PC-3 (cell line): ENCODE results near the gene MYL10. TPM values are rescaled to one million over a fixed set of nuclear protein-coding genes. Genes with fewer than 3 reads are reported as not detected.

Experiments used
- ATAC-seq: fragments of 200-7000 bp; cut with Tn5 transposase; 2 replicates; pipeline ENCODE4 v1.9.1; 2020; ENCODE audit warnings: mild to moderate bottlenecking, moderate library complexity
- BruUV-seq: library from RNA; stranded (reverse); fragments of 400-500 nt; replicated peaks from 2 replicates; lab custom pipeline; 2021; lab: Mats Ljungman, UMichigan
- CTCF ChIA-PET: fragments of 300-600 bp; sonication (Branson Sonifier 250); formaldehyde crosslinking; loops from one replicate; lab custom pipeline; 2022; ENCODE audit warnings: antibody characterized with exemption; lab: Charles Lee
- POLR2A ChIA-PET: fragments of 300-600 bp; sonication (Branson Sonifier 250); formaldehyde crosslinking; loops from one replicate; lab custom pipeline; 2022; ENCODE audit warnings: antibody characterized with exemption; ENCODE audit not compliant: unreplicated experiment; lab: Charles Lee
- DNase-seq: peaks from one replicate; pipeline ENCODE4 v3.0.0-alpha.2; 2015
- H2AFZ ChIP-seq: fragments of 300-600 bp; sonication (generic); 2 replicates; pipeline ENCODE4 v1.6.0; 2016; ENCODE audit warnings: antibody characterized with exemption, low read length
- H3F3A ChIP-seq: fragments of 300-600 bp; sonication (generic); one replicate; pipeline ENCODE4 v1.6.0; 2017; ENCODE audit warnings: antibody characterized with exemption, low read length, control low read depth, mild to moderate bottlenecking; ENCODE audit not compliant: unreplicated experiment
- H3K27ac ChIP-seq: fragments of 300-600 bp; sonication (generic); 2 replicates; pipeline ENCODE4 v1.5.1; 2016; ENCODE audit warnings: mild to moderate bottlenecking, low read length
- H3K27me3 ChIP-seq: fragments of 300-600 bp; sonication (generic); 2 replicates; pipeline ENCODE4 v1.6.1; 2016; ENCODE audit warnings: low read length, mixed read lengths
- H3K36me3 ChIP-seq: fragments of 300-600 bp; sonication (generic); 2 replicates; pipeline ENCODE4 v1.6.1; 2016; ENCODE audit warnings: low read depth, mixed run types, low read length, mixed read lengths
- H3K4me1 ChIP-seq: fragments of 300-600 bp; sonication (generic); 2 replicates; pipeline ENCODE4 v1.5.1; 2016; ENCODE audit warnings: low read length; ENCODE audit not compliant: insufficient read depth
- H3K4me2 ChIP-seq: fragments of 300-600 bp; sonication (generic); 2 replicates; pipeline ENCODE4 v1.6.0; 2016; ENCODE audit warnings: low read length
- H3K4me3 ChIP-seq: fragments of 300-600 bp; sonication (generic); 2 replicates; pipeline ENCODE4 v1.5.1; 2016; ENCODE audit warnings: mild to moderate bottlenecking, low read length, mixed read lengths
- H3K79me2 ChIP-seq: fragments of 300-600 bp; sonication (generic); 2 replicates; pipeline ENCODE4 v1.6.1; 2017; ENCODE audit warnings: low read length, mixed read lengths
- H3K9ac ChIP-seq: fragments of 300-600 bp; sonication (generic); 2 replicates; pipeline ENCODE4 v1.6.0; 2016; ENCODE audit warnings: mild to moderate bottlenecking, low read length
- H3K9me2 ChIP-seq: fragments of 300-600 bp; sonication (generic); replicated peaks from 2 replicates; pipeline ENCODE4 v1.6.1; 2016; ENCODE audit warnings: mixed run types, low read length, mixed read lengths
- H3K9me3 ChIP-seq: fragments of 300-600 bp; sonication (generic); 2 replicates; pipeline ENCODE4 v1.6.1; 2016; ENCODE audit warnings: low read length, mixed read lengths
- H4K20me1 ChIP-seq: fragments of 300-600 bp; sonication (generic); 2 replicates; pipeline ENCODE4 v1.6.1; 2016; ENCODE audit warnings: low read length, mixed read lengths
- CTCF ChIP-seq: fragments of 300-600 bp; sonication (generic); conservative IDR thresholded peaks from 2 replicates; pipeline ENCODE4 v1.5.1; 2017; ENCODE audit warnings: antibody characterized with exemption, low read depth, mild to moderate bottlenecking, low read length
- EZH2 ChIP-seq: fragments of 300-600 bp; sonication (generic); IDR thresholded peaks from one replicate; pipeline ENCODE4 v1.6.1; 2017; ENCODE audit warnings: antibody characterized with exemption, mild to moderate bottlenecking, low read length; ENCODE audit not compliant: unreplicated experiment
- EZH2phosphoT487 ChIP-seq: fragments of 300-600 bp; sonication (generic); IDR thresholded peaks from 2 replicates; pipeline ENCODE4 v1.6.1; 2018; ENCODE audit warnings: mild to moderate bottlenecking, antibody characterized with exemption, low read length, borderline replicate concordance
- intact Hi-C: fragments of 100-400 bp; cut with micrococcal nuclease; formaldehyde crosslinking; loops from 2 replicates; pipeline ENCODE4 v1.9.0; 2023
- total RNA-seq: library from RNA; depleted of rRNA; stranded (reverse); fragments of >200 nt; gene quantifications from 2 replicates; pipeline ENCODE4 v1.2.3, GENCODE V29; 2014

The MYL10 gene
- total RNA-seq, 1 experiment from 2014 or later, result 0.69 TPM

DNA sequence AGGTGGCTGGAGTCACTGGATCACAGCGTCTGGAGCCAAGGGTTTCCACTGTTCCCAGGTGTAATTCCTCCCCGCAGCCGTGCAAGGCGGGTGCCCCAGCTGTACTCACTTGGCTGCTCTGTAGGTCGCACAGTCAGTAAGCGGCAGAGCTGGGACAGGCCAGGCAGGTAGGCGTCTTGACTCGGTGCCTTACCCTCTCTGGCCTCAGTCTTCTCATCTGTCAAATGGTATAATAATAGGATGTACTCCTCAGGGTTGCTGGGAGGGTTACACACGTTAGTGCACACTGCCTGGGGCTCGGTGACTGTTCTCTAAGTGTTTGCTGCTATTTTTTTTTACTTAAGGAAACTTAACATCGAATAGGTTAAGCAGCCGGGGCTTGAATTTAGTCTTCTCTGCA is 27.0 kb downstream of the MYL10 start:
- Histone ChIP-seq H3K9me3 (no peaks in the 10 kb centered on the region), H3K79me2 (no peaks in the 10 kb centered on the region), H3K4me1 (no peaks in the 10 kb centered on the region), H3K27me3 (no peaks in the 10 kb centered on the region), H3K4me2 (peak overlapping the region; percentile 40; the same call in 1 of the 2 replicates), H3K36me3 (no peaks in the 10 kb centered on the region), H3K4me3 (no peak overlapping the region), H3K27ac (no peak overlapping the region), H3K9ac (no peak overlapping the region), H3K9me2 (no peaks in the 10 kb centered on the region), H4K20me1 (no peaks in the 10 kb centered on the region), H2AFZ (no peak overlapping the region), H3F3A (no peaks in the 10 kb centered on the region)
- CTCF ChIA-PET, result interaction anchor here (0.6 to 1.2 kb wide), 4 partner anchors 79 to 219 kb away, joined by 3 to 12 read pairs (median 4); no protein-coding TSS in a partner anchor
- TF ChIP-seq CTCF, result no peak
- TF ChIP-seq EZH2, result no peak
- no peak for TF ChIP-seq EZH2phosphoT487
- intact Hi-C loops, result loop anchor here (1.0 to 5.0 kb wide), 3 partner anchors 79 to 670 kb away; no protein-coding TSS in a partner anchor
- DNase-seq, result no peak
- ATAC-seq, result peak; percentile 19; the same call in 1 of the 2 replicates
- POLR2A ChIA-PET, result interaction anchor here (0.6 kb wide), 1 partner anchor 345 kb away, joined by 3 read pairs; no protein-coding TSS in a partner anchor
- no TSS peak for BruUV-seq

GRCh38 chr7:101599787-101600186 is 29.3 kb downstream of the MYL10 start:
- intact Hi-C loops, result loop anchor here (5.0 kb wide), 1 partner anchor 673 kb away; no protein-coding TSS in a partner anchor
- H3K27ac ChIP-seq, result no peak overlapping the region
- H3K36me3 ChIP-seq, result no peaks in the 10 kb centered on the region
- TF ChIP-seq EZH2phosphoT487, result no peak
- BruUV-seq, result no TSS peak
- no peak overlapping the region for H3K4me2 ChIP-seq
- no peaks in the 10 kb centered on the region for H3K9me2 ChIP-seq
- H3K9ac ChIP-seq, result no peak overlapping the region
- POLR2A ChIA-PET, result no interaction called here
- H4K20me1 ChIP-seq, result no peaks in the 10 kb centered on the region
- CTCF ChIA-PET, result no interaction called here
- H3K4me3 ChIP-seq, result no peak overlapping the region
- ATAC-seq, result no peak
- H3K9me3 ChIP-seq, result no peaks in the 10 kb centered on the region
- DNase-seq, result no peak
- H3K79me2 ChIP-seq, result no peaks in the 10 kb centered on the region
- no peaks in the 10 kb centered on the region for H3F3A ChIP-seq
- H2AFZ ChIP-seq, result no peak overlapping the region
- H3K27me3 ChIP-seq, result no peaks in the 10 kb centered on the region
- H3K4me1 ChIP-seq, result no peaks in the 10 kb centered on the region

DNA sequence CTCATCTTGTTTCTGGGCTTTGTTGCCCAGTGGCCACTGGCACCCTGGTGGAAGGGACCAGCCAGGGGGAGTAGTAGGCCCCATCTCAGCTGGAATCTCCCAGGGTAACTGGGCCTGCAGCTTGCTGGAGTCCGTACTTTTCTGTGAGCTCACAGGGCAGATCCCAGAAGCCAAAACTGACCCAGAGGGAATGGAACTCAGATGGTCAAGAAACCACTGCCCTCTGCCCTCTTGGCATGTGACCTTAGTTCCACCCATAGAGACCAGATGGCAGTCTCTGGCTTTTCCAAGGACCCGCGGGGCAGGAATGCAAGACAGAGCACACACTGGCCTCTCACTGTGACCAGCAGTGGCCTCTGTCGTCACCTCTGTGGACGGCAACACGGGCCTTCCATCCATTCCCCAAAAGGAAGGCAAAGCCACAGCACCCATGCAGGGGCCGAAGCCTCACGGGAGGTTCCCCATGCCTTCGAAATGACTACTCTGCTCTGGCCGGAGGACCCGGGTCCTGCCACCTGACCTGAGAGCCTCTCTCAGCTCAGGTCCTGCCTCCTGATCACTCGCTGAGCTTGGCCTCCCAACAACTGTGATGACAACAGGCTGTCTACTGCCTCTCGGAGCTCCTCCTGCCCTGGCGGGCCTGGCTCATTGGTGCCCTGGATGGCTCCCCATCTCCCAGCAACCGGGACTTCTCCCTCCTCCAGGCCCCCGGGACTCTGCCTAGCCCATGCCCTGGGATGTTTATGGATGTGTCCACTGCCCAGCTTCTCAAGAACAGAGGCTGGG is 29.9 kb downstream of the MYL10 start:
- H4K20me1 ChIP-seq, result no peaks in the 10 kb centered on the region
- H3K4me2 ChIP-seq, result no peak overlapping the region
- CTCF ChIA-PET, result no interaction called here
- H3K9me2 ChIP-seq, result no peaks in the 10 kb centered on the region
- H3K9me3 ChIP-seq, result no peaks in the 10 kb centered on the region
- H3K9ac ChIP-seq, result no peak overlapping the region
- no peaks in the 10 kb centered on the region for H3K4me1 ChIP-seq
- H3K36me3 ChIP-seq, result no peaks in the 10 kb centered on the region
- TF ChIP-seq CTCF, result no peak
- no peak for TF ChIP-seq EZH2
- no peak overlapping the region for H2AFZ ChIP-seq
- POLR2A ChIA-PET, result no interaction called here
- H3K27me3 ChIP-seq, result no peaks in the 10 kb centered on the region
- ATAC-seq (no peak), DNase-seq (no peak)
- H3K27ac ChIP-seq, result no peak overlapping the region
- no peak overlapping the region for H3K4me3 ChIP-seq
- H3F3A ChIP-seq, result no peaks in the 10 kb centered on the region
- BruUV-seq, result no TSS peak
- intact Hi-C loops, result no loop called here
- no peaks in the 10 kb centered on the region for H3K79me2 ChIP-seq
